A673 (cell line): ENCODE measurements around the gene TIMP1. TPM values are rescaled to one million over a fixed set of nuclear protein-coding genes. Genes with fewer than 3 reads are reported as not detected.

ENCODE experiments used
- BruUV-seq: library from RNA; stranded (reverse); fragments of 400-500 nt; replicated peaks from 2 replicates; lab custom pipeline; 2021; lab: Mats Ljungman, UMichigan
- CTCF ChIA-PET: fragments of 300-600 bp; sonication (Branson Sonifier 250); formaldehyde crosslinking; loops from one replicate; lab custom pipeline; 2022; ENCODE audit warnings: antibody characterized with exemption; lab: Charles Lee
- POLR2A ChIA-PET: fragments of 300-600 bp; sonication (Branson Sonifier 250); formaldehyde crosslinking; loops from one replicate; lab custom pipeline; 2022; ENCODE audit warnings: antibody characterized with exemption; ENCODE audit not compliant: low non-redundant PET; lab: Charles Lee
- DNase-seq: peaks from one replicate; pipeline ENCODE4 v3.0.0-alpha.2; 2015; ENCODE audit warnings: low spot score
- H3K27ac ChIP-seq: fragments of 200-600 bp; sonication (generic); 2 replicates; pipeline ENCODE4 v1.5.1; 2016; ENCODE audit warnings: mixed run types, low read depth, mild to moderate bottlenecking, mixed read lengths, antibody characterized with exemption, low read length; ENCODE audit not compliant: poor library complexity, severe bottlenecking
- H3K27me3 ChIP-seq: fragments of 200-600 bp; sonication (generic); replicated peaks from 2 replicates; pipeline ENCODE4 v1.6.1; 2017; ENCODE audit warnings: mixed run types, low read depth, mild to moderate bottlenecking, mixed read lengths, antibody characterized with exemption, low read length; ENCODE audit not compliant: insufficient read depth, poor library complexity
- H3K36me3 ChIP-seq: fragments of 200-600 bp; sonication (generic); 2 replicates; pipeline ENCODE4 v1.6.1; 2016; ENCODE audit warnings: mixed run types, mild to moderate bottlenecking, mixed read lengths, antibody characterized with exemption, low read length; ENCODE audit not compliant: insufficient read depth, poor library complexity, severe bottlenecking
- H3K4me1 ChIP-seq: fragments of 200-600 bp; sonication (generic); 2 replicates; pipeline ENCODE4 v1.6.1; 2017; ENCODE audit warnings: mixed run types, mild to moderate bottlenecking, mixed read lengths, antibody characterized with exemption, low read length; ENCODE audit not compliant: insufficient read depth, poor library complexity, severe bottlenecking
- H3K4me3 ChIP-seq: fragments of 200-600 bp; sonication (generic); 2 replicates; pipeline ENCODE4 v1.5.1; 2016; ENCODE audit warnings: low read depth, mixed run types, mild to moderate bottlenecking, mixed read lengths, low read length; ENCODE audit not compliant: poor library complexity, severe bottlenecking
- H3K9me3 ChIP-seq: fragments of 200-600 bp; sonication (generic); 2 replicates; pipeline ENCODE4 v1.6.1; 2016; ENCODE audit warnings: mixed run types, low read depth, mild to moderate bottlenecking, mixed read lengths, antibody characterized with exemption, low read length; ENCODE audit not compliant: poor library complexity, severe bottlenecking
- EZH2 ChIP-seq: fragments of 200-600 bp; sonication (generic); IDR thresholded peaks from 2 replicates; pipeline ENCODE4 v1.6.1; 2017; ENCODE audit warnings: borderline replicate concordance, low read depth, mild to moderate bottlenecking, mixed read lengths, antibody characterized with exemption, low read length; ENCODE audit not compliant: poor library complexity, severe bottlenecking
- intact Hi-C: fragments of 100-400 bp; cut with micrococcal nuclease; formaldehyde crosslinking; loops from one replicate; pipeline ENCODE4 v1.10.0; 2022; ENCODE audit not compliant: unreplicated experiment
- total RNA-seq: library from RNA; stranded (reverse); gene quantifications from 2 replicates; pipeline ENCODE4 v1.2.3, GENCODE V29; 2021
- TF ChIP-seq, protein P1 (sequence below): fragments of 300-800, 200-600 bp; sonication (generic); conservative IDR thresholded peaks from 2 replicates; pipeline ENCODE4 v1.5.1; 2017; ENCODE audit warnings: low read depth, mild to moderate bottlenecking, antibody characterized with exemption, low read length, moderate library complexity, mixed read lengths

The TIMP1 gene
- total RNA-seq, 1 experiment from 2014 or later = 471 TPM

GRCh38 chrX:47590984-47591383, 8.7 kb downstream of the TIMP1 start:
- TF ChIP-seq, protein P1, sequence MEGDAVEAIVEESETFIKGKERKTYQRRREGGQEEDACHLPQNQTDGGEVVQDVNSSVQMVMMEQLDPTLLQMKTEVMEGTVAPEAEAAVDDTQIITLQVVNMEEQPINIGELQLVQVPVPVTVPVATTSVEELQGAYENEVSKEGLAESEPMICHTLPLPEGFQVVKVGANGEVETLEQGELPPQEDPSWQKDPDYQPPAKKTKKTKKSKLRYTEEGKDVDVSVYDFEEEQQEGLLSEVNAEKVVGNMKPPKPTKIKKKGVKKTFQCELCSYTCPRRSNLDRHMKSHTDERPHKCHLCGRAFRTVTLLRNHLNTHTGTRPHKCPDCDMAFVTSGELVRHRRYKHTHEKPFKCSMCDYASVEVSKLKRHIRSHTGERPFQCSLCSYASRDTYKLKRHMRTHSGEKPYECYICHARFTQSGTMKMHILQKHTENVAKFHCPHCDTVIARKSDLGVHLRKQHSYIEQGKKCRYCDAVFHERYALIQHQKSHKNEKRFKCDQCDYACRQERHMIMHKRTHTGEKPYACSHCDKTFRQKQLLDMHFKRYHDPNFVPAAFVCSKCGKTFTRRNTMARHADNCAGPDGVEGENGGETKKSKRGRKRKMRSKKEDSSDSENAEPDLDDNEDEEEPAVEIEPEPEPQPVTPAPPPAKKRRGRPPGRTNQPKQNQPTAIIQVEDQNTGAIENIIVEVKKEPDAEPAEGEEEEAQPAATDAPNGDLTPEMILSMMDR = no peak
- TF ChIP-seq EZH2 = no peak
- no peaks in the 10 kb centered on the region for H3K9me3 ChIP-seq
- H3K4me3 ChIP-seq = no peak overlapping the region
- DNase-seq = no peak
- no peaks in the 10 kb centered on the region for H3K27me3 ChIP-seq
- no peak overlapping the region for H3K27ac ChIP-seq
- H3K36me3 ChIP-seq = peaks cover 3% of the 10 kb centered on the region
- no peaks in the 10 kb centered on the region for H3K4me1 ChIP-seq
- BruUV-seq = no TSS peak
- intact Hi-C loops = no loop called here
- ChIA-PET CTCF (no interaction called here), POLR2A (no interaction called here)

GRCh38 chrX:47593522-47593921, 11.3 kb downstream of the TIMP1 start:
- TF ChIP-seq, protein P1 = no peak
- no peak for TF ChIP-seq EZH2
- Histone ChIP-seq H3K4me1 (no peaks in the 10 kb centered on the region), H3K27me3 (no peaks in the 10 kb centered on the region), H3K9me3 (peaks cover 14% of the 10 kb centered on the region), H3K36me3 (no peaks in the 10 kb centered on the region), H3K4me3 (no peak overlapping the region), H3K27ac (no peak overlapping the region)
- no TSS peak for BruUV-seq
- intact Hi-C loops = no loop called here
- CTCF ChIA-PET = no interaction called here
- POLR2A ChIA-PET = no interaction called here
- no peak for DNase-seq

GRCh38 chrX:47595716-47596251, 13.5 kb downstream of the TIMP1 start:
- POLR2A ChIA-PET = no interaction called here
- no TSS peak for BruUV-seq
- no peaks in the 10 kb centered on the region for H3K27me3 ChIP-seq

More at GRCh38 chrX:47595716-47596251, 13.5 kb downstream of the TIMP1 start:
- no peak for DNase-seq
- Histone ChIP-seq H3K9me3 (peaks cover 14% of the 10 kb centered on the region), H3K27ac (no peak overlapping the region), H3K36me3 (no peaks in the 10 kb centered on the region), H3K4me1 (no peaks in the 10 kb centered on the region), H3K4me3 (no peak overlapping the region)
- CTCF ChIA-PET = no interaction called here
- TF ChIP-seq, protein P1 = no peak
- no peak for TF ChIP-seq EZH2
- intact Hi-C loops = no loop called here
